H1 (cell line): Measurements from ENCODE around the gene ELMOD1. TPM values are rescaled to one million over a fixed set of nuclear protein-coding genes. Genes with fewer than 3 reads are reported as not detected.

Source experiments
- CREB1 ChIP-seq: IDR thresholded peaks from 2 replicates; pipeline ENCODE4 v1.6.1; 2012; ENCODE audit warnings: inconsistent platforms
- CTCF ChIP-seq, 3 experiments: IDR thresholded peaks; 1 replicate in 2 of 3; 2 replicates in 1 of 3; pipeline versions ENCODE4 v1.5.1 to v1.6.1; 2011; ENCODE audit warnings: low read length in 3 of 3, mild to moderate bottlenecking in 3 of 3, inconsistent platforms in 2 of 3, low read depth in 1 of 3, moderate library complexity in 1 of 3; ENCODE audit not compliant: insufficient read depth in 1 of 3; ENCODE audit errors: control extremely low read depth in 1 of 3
- EZH2 ChIP-seq: fragments of 200-600 bp; sonication (generic); IDR thresholded peaks from 2 replicates; pipeline ENCODE4 v1.7.1; 2012; ENCODE audit warnings: low read depth, mild to moderate bottlenecking, moderate library complexity, low read length, inconsistent platforms; ENCODE audit not compliant: severe bottlenecking
- JUN ChIP-seq: IDR thresholded peaks from 2 replicates; pipeline ENCODE4 v1.6.1; 2011; ENCODE audit warnings: low read depth, mild to moderate bottlenecking, improper control_type of control experiment, low read length
- JUND ChIP-seq: IDR thresholded peaks from 2 replicates; pipeline ENCODE4 v1.6.1; 2011; ENCODE audit warnings: mild to moderate bottlenecking, improper control_type of control experiment, low read length
- POLR2AphosphoS5 ChIP-seq: IDR thresholded peaks from 2 replicates; pipeline ENCODE4 v1.6.1; 2011; ENCODE audit warnings: low read depth, low read length
- TAF1 ChIP-seq: IDR thresholded peaks from 2 replicates; pipeline ENCODE4 v1.6.1; 2011; ENCODE audit warnings: mild to moderate bottlenecking, low read depth, low read length
- TCF12 ChIP-seq: IDR thresholded peaks from 2 replicates; pipeline ENCODE4 v1.6.1; 2011; ENCODE audit warnings: low read depth, mild to moderate bottlenecking, low read length
- polyA plus RNA-seq, 7 experiments: library from polyadenylated mRNA; depleted of rRNA in 3 of 7; stranded (reverse) in 5 of 7; unstranded in 2 of 7; fragments of >200 nt in 5 of 7; fragments of 200-250 nt in 2 of 7; gene quantifications; 1 replicate in 5 of 7; 2 replicates in 1 of 7; 4 replicates in 1 of 7; pipeline versions ENCODE4 v1.2.1 to v1.2.3, GENCODE V29; 2011 to 2013; ENCODE audit warnings: missing spikeins in 2 of 7, mixed read lengths in 2 of 7
- total RNA-seq: library from RNA; stranded (reverse); fragmentation: NEBNext Ultra II Directional; extraction: Animal tissue kit (Norgen Biotek cat#: 25700); gene quantifications from 2 replicates; pipeline ENCODE4 v1.2.1, GENCODE V29; 2021

The ELMOD1 gene
- total and polyA plus RNA-seq, 2 of the 8 experiments (the other 6 are each of a cell fraction or from before 2014, with no cell fraction given), result 0.47 to 1.6 TPM

- TF ChIP-seq EZH2 (no peak), POLR2AphosphoS5 (no peak), JUN (no peak), JUND (no peak), CTCF (IDR thresholded peaks at IDR 0.05; ENCODE audit: control extremely low read depth in 1 of 3, insufficient read depth in 1 of 3, low read depth in 1 of 3, low read length in 3 of 3) (no peak), TCF12 (no peak), CREB1 (no peak), TAF1 (no peak)
Measured at GRCh38 chr11:107631931-107632330, 41.0 kb downstream of the ELMOD1 start (continued).
